IMR-90 (cell line): ENCODE measurements around the gene ZSCAN32. TPM values are rescaled to one million over a fixed set of nuclear protein-coding genes. Genes with fewer than 3 reads are reported as not detected.

Experiments used
- ATAC-seq: fragments of 200-7000 bp; cut with Tn5 transposase; 2 replicates; pipeline ENCODE4 v1.9.1; 2020; ENCODE audit warnings: low read depth, mild to moderate bottlenecking, moderate library complexity
- BruUV-seq: library from RNA; stranded (reverse); fragments of 400-500 nt; replicated peaks from 2 replicates; lab custom pipeline; 2021; lab: Mats Ljungman, UMichigan
- CTCF ChIA-PET: fragments of 300-600 bp; formaldehyde crosslinking; extraction: SDS; loops from one replicate; lab custom pipeline; 2021; ENCODE audit warnings: antibody characterized with exemption; lab: Yijun Ruan, JAX
- POLR2A ChIA-PET: fragments of 300-600 bp; sonication (Branson Sonifier 250); formaldehyde crosslinking; loops from one replicate; lab custom pipeline; 2022; ENCODE audit warnings: antibody characterized with exemption; ENCODE audit not compliant: unreplicated experiment; lab: Charles Lee
- DNase-seq: peaks from one replicate; pipeline ENCODE4 v3.0.0; 2013
- H2AFZ ChIP-seq: replicated peaks from 2 replicates; pipeline ENCODE3; 2013; ENCODE audit warnings: low read length, mild to moderate bottlenecking; ENCODE audit not compliant: poor library complexity
- H2AK5ac ChIP-seq: 2 replicates; pipeline ENCODE4 v1.6.1; 2013; ENCODE audit warnings: low read depth, low read length, inconsistent platforms
- H2AK9ac ChIP-seq: replicated peaks from 2 replicates; pipeline ENCODE3; 2013; ENCODE audit warnings: mild to moderate bottlenecking, low read depth, low read length, moderate library complexity; ENCODE audit not compliant: poor library complexity
- H2BK120ac ChIP-seq: 2 replicates; pipeline ENCODE4 v1.6.1; 2013; ENCODE audit warnings: low read depth, low read length, inconsistent platforms
- H2BK15ac ChIP-seq: 3 replicates; pipeline ENCODE4 v1.6.1; 2013; ENCODE audit warnings: low read depth, low read length, inconsistent platforms
- H2BK20ac ChIP-seq: 2 replicates; pipeline ENCODE4 v1.6.1; 2013; ENCODE audit warnings: low read depth, mild to moderate bottlenecking, inconsistent platforms, low read length, moderate library complexity
- H2BK5ac ChIP-seq: 2 replicates; pipeline ENCODE4 v1.6.1; 2013; ENCODE audit warnings: mild to moderate bottlenecking, low read depth, low read length, inconsistent platforms; ENCODE audit not compliant: poor library complexity, severe bottlenecking
- H3K14ac ChIP-seq: replicated peaks from 2 replicates; pipeline ENCODE4 v1.6.1; 2013; ENCODE audit warnings: low read depth, low read length, inconsistent platforms
- H3K18ac ChIP-seq: 2 replicates; pipeline ENCODE4 v1.6.1; 2013; ENCODE audit warnings: low read depth, low read length, control low read depth
- H3K23ac ChIP-seq: 2 replicates; pipeline ENCODE4 v1.6.1; 2013; ENCODE audit warnings: low read depth, low read length, inconsistent platforms
- H3K27ac ChIP-seq: 2 replicates; pipeline ENCODE4 v1.5.1; 2013; ENCODE audit warnings: mild to moderate bottlenecking, control low read depth, low read length; ENCODE audit not compliant: insufficient read depth
- H3K27me3 ChIP-seq: 2 replicates; pipeline ENCODE4 v1.6.1; 2013; ENCODE audit warnings: low read length; ENCODE audit not compliant: control insufficient read depth, insufficient read depth
- H3K36me3 ChIP-seq: 2 replicates; pipeline ENCODE4 v1.6.1; 2013; ENCODE audit warnings: low read length, mixed read lengths; ENCODE audit not compliant: control insufficient read depth, insufficient read depth
- H3K4ac ChIP-seq: 2 replicates; pipeline ENCODE4 v1.6.1; 2013; ENCODE audit warnings: low read depth, low read length, inconsistent platforms
- H3K4me1 ChIP-seq: 2 replicates; pipeline ENCODE4 v1.6.1; 2013; ENCODE audit warnings: low read length, mixed read lengths; ENCODE audit not compliant: control insufficient read depth, insufficient read depth
- H3K4me2 ChIP-seq: 2 replicates; pipeline ENCODE4 v1.6.1; 2013; ENCODE audit warnings: low read depth, mild to moderate bottlenecking, control low read depth, low read length, moderate library complexity
- H3K4me3 ChIP-seq: 2 replicates; pipeline ENCODE4 v1.5.1; 2013; ENCODE audit warnings: low read depth, mild to moderate bottlenecking, control low read depth, low read length, moderate library complexity; ENCODE audit not compliant: insufficient read depth
- H3K56ac ChIP-seq: 2 replicates; pipeline ENCODE4 v1.6.1; 2013; ENCODE audit warnings: low read length, inconsistent platforms; ENCODE audit not compliant: insufficient read depth; ENCODE audit errors: extremely low read depth
- H3K79me1 ChIP-seq, 2 experiments: 2 replicates each; pipeline ENCODE4 v1.6.1; 2013; ENCODE audit warnings: low read length in 2 of 2, inconsistent platforms in 1 of 2, low read depth in 1 of 2
- H3K9ac ChIP-seq: 2 replicates; pipeline ENCODE4 v1.6.1; 2013; ENCODE audit warnings: low read depth, low read length, control low read depth
- H3K9me1 ChIP-seq: 2 replicates; pipeline ENCODE4 v1.6.1; 2013; ENCODE audit warnings: low read length, inconsistent platforms; ENCODE audit not compliant: insufficient read depth
- H3K9me3 ChIP-seq: 2 replicates; pipeline ENCODE4 v1.6.1; 2013; ENCODE audit warnings: low read length; ENCODE audit not compliant: control insufficient read depth, insufficient read depth
- H4K20me1 ChIP-seq: 2 replicates; pipeline ENCODE4 v1.6.1; 2013; ENCODE audit warnings: low read length, inconsistent platforms; ENCODE audit not compliant: insufficient read depth
- H4K5ac ChIP-seq: 2 replicates; pipeline ENCODE4 v1.6.1; 2013; ENCODE audit warnings: mild to moderate bottlenecking, low read depth, low read length, control low read depth
- H4K8ac ChIP-seq, 2 experiments: 2 replicates each; pipeline ENCODE4 v1.6.1; 2013; ENCODE audit warnings: low read depth in 2 of 2, low read length in 2 of 2, control low read depth in 1 of 2, inconsistent platforms in 1 of 2
- H4K91ac ChIP-seq: 2 replicates; pipeline ENCODE4 v1.6.1; 2013; ENCODE audit warnings: low read depth, low read length, inconsistent platforms; ENCODE audit not compliant: insufficient read depth
- BHLHE40 ChIP-seq: fragments of 150-350 bp; IDR thresholded peaks from 2 replicates; pipeline ENCODE4 v1.6.1; 2016; ENCODE audit warnings: mild to moderate bottlenecking, low read depth, low read length
- CHD1 ChIP-seq: IDR thresholded peaks from 2 replicates; pipeline ENCODE4 v1.6.1; 2012; ENCODE audit warnings: low read depth, low read length, improper control_type of control experiment
- FOS ChIP-seq: fragments of 150-350 bp; IDR thresholded peaks from 2 replicates; pipeline ENCODE4 v1.6.1; 2016; ENCODE audit warnings: low read depth, low read length
- MAZ ChIP-seq: IDR thresholded peaks from 2 replicates; pipeline ENCODE4 v1.6.1; 2012; ENCODE audit warnings: low read depth, mild to moderate bottlenecking, low read length, improper control_type of control experiment, moderate library complexity, borderline replicate concordance
- NFE2L2 ChIP-seq: fragments of 150-350 bp; IDR thresholded peaks from 2 replicates; pipeline ENCODE4 v1.6.1; 2016; ENCODE audit warnings: low read depth, mild to moderate bottlenecking, low read length
- RAD21 ChIP-seq: IDR thresholded peaks from 2 replicates; pipeline ENCODE4 v1.6.1; 2012; ENCODE audit warnings: low read length, improper control_type of control experiment
- RCOR1 ChIP-seq: IDR thresholded peaks from 2 replicates; pipeline ENCODE4 v1.6.1; 2012; ENCODE audit warnings: mild to moderate bottlenecking, low read length, improper control_type of control experiment; ENCODE audit not compliant: insufficient replicate concordance
- USF2 ChIP-seq: fragments of 150-350 bp; IDR thresholded peaks from 2 replicates; pipeline ENCODE4 v1.6.1; 2017; ENCODE audit warnings: mild to moderate bottlenecking, antibody characterized with exemption, low read length, low read depth
- WGBS, 2 experiments: methylation state at CpG; one replicate each; pipeline versions ENCODE4 v1.1.5 to v1.1.7; 2013; ENCODE audit warnings: missing lambda C conversion rate in 2 of 2; ENCODE audit not compliant: insufficient read length in 1 of 2; ENCODE audit errors: extremely low coverage in 2 of 2; 5-methylcytosine and 5-hydroxymethylcytosine counted together
- dilution Hi-C: fragments of 300-500 bp; cut with HindIII; formaldehyde crosslinking; loops from one replicate; pipeline ENCODE4 v1.14.3; 2018; ENCODE audit warnings: low sequenced_read_pairs; ENCODE audit not compliant: unreplicated experiment
- in situ Hi-C: fragments of 300-500 bp; cut with MboI; formaldehyde crosslinking; loops from 3 replicates; pipeline ENCODE4 v1.14.3; 2019; ENCODE audit warnings: low sequenced_read_pairs, inconsistent platforms, mixed read lengths
- intact Hi-C: fragments of 100-400 bp; cut with micrococcal nuclease; formaldehyde crosslinking; loops from 2 replicates; pipeline ENCODE4 v1.10.0; 2022
- polyA plus RNA-seq, 3 experiments: library from polyadenylated mRNA; depleted of rRNA; stranded (reverse); fragments of >200 nt; gene quantifications; 2 replicates each; pipeline ENCODE4 v1.2.3, GENCODE V29; 2012; ENCODE audit warnings: low replicate concordance in 1 of 3
- total RNA-seq: library from RNA; depleted of rRNA; stranded (reverse); fragments of >200 nt; gene quantifications from 2 replicates; pipeline ENCODE4 v1.2.3, GENCODE V29; 2012

ZSCAN32 gene
- total and polyA plus RNA-seq, 2 of the 4 experiments (the other 2 are of a cell fraction) = 13.0 to 16.5 TPM

- Histone ChIP-seq H3K36me3 (no peaks in the 10 kb centered on the region), H2AK9ac (no peak within 1 kb of the TSS), H3K9me3 (peaks cover 5% of the 10 kb centered on the region; the same call in 1 of the 2 replicates), H4K8ac (no peak within 1 kb of the TSS), H4K91ac (no peak within 1 kb of the TSS), H3K4me2 (no peak within 1 kb of the TSS), H2BK20ac (no peak within 1 kb of the TSS), H3K14ac (no peak within 1 kb of the TSS), H2BK120ac (no peak within 1 kb of the TSS), H3K9me1 (no peaks in the 10 kb centered on the region), H4K5ac (no peak within 1 kb of the TSS), H2AK5ac (no peak within 1 kb of the TSS), H3K27me3 (no peaks in the 10 kb centered on the region; the same call in 1 of the 2 replicates), H3K23ac (no peak within 1 kb of the TSS), H2BK15ac (no peak within 1 kb of the TSS), H2BK5ac (no peak within 1 kb of the TSS), H3K9ac (no peak within 1 kb of the TSS), H4K20me1 (no peaks in the 10 kb centered on the region), H3K4me1 (no peaks in the 10 kb centered on the region), H3K56ac (no peak within 1 kb of the TSS), H3K4ac (no peak within 1 kb of the TSS), H3K18ac (no peak within 1 kb of the TSS), H2AFZ (peak within 1 kb of the TSS; percentile 4), H3K27ac (no peak within 1 kb of the TSS), H3K4me3 (no peak within 1 kb of the TSS), H3K79me1 (no peaks in the 10 kb centered on the region)
- no CpG with 5 or more reads among the region's 3 CpGs for WGBS, 2 experiments
- DNase-seq (no peak), ATAC-seq (no peak)
- in situ Hi-C loops (no loop called here), intact Hi-C loops (no loop called here), dilution Hi-C loops (no loop called here)
- BruUV-seq = no TSS peak
- ChIA-PET POLR2A (no interaction called here), CTCF (no interaction called here)
- no peak for TF ChIP-seq USF2
- no peak for TF ChIP-seq MAZ
- no peak for TF ChIP-seq BHLHE40
- TF ChIP-seq NFE2L2 = no peak
- TF ChIP-seq RAD21 = no peak
- no peak for TF ChIP-seq CHD1
- TF ChIP-seq RCOR1 = no peak
- no peak for TF ChIP-seq FOS
Observed at GRCh38 chr16:3355589-3355988, 45.2 kb downstream of the ZSCAN32 start, which contains the start of gene OR2C1. TSS of gene OR2C1 (plus strand) at chr16:3355889. CDS start at chr16:3355941, 52 bp downstream.
